Endothelial cell of umbilical vein (primary cell): ENCODE results near the gene PRR36. TPM values are rescaled to one million over a fixed set of nuclear protein-coding genes. Genes with fewer than 3 reads are reported as not detected.
A peak's percentile ranks its signal among the peaks of the same experiment; 100 is the strongest.

Source experiments
- BruUV-seq: library from RNA; stranded (reverse); fragments of 400-500 nt; replicated peaks from 2 replicates; lab custom pipeline; 2021; lab: Mats Ljungman, UMichigan
- CTCF ChIA-PET: fragments of 300-600, 350-600 bp; sonication (Branson Sonifier 250); formaldehyde crosslinking; loops from one replicate; lab custom pipeline; 2021; ENCODE audit warnings: antibody characterized with exemption, inconsistent platforms; lab: Charles Lee
- POLR2A ChIA-PET: fragments of 300-600, 350-600 bp; sonication (Branson Sonifier 250); formaldehyde crosslinking; loops from one replicate; lab custom pipeline; 2021; ENCODE audit warnings: antibody characterized with exemption, inconsistent platforms; lab: Charles Lee
- DNase-seq: peaks from one replicate; pipeline ENCODE4 v3.0.0-alpha.2; 2011; ENCODE audit warnings: low read depth, low spot score
- FAIRE-seq: peaks from 2 replicates; lab custom pipeline; 2011; peaks lifted over from hg19 to GRCh38; lab: Jason Lieb, UNC
- H2AFZ ChIP-seq: 2 replicates; pipeline ENCODE4 v1.6.0; 2012; ENCODE audit warnings: low read depth, low read length, control low read depth, inconsistent platforms
- H3K27ac ChIP-seq: 2 replicates; pipeline ENCODE4 v1.5.1; 2011; ENCODE audit warnings: low read depth, mild to moderate bottlenecking, control low read depth, low read length, moderate library complexity; ENCODE audit not compliant: insufficient read depth
- H3K27me3 ChIP-seq, 2 experiments: 2 replicates each; pipeline versions ENCODE4 v1.6.0 to v1.6.1; 2011; ENCODE audit warnings: low read length in 2 of 2, mixed read lengths in 1 of 2; ENCODE audit not compliant: control insufficient read depth in 2 of 2, insufficient read depth in 2 of 2
- H3K36me3 ChIP-seq, 2 experiments: 2 replicates in 1 of 2; 3 replicates in 1 of 2; pipeline ENCODE4 v1.5.1; 2011; ENCODE audit warnings: low read length in 2 of 2, mild to moderate bottlenecking in 1 of 2, moderate library complexity in 1 of 2; ENCODE audit not compliant: control insufficient read depth in 2 of 2, insufficient read depth in 2 of 2; ENCODE audit errors: extremely low read depth in 1 of 2
- H3K4me1 ChIP-seq: 3 replicates; pipeline ENCODE4 v1.5.1; 2011; ENCODE audit warnings: mild to moderate bottlenecking, low read length; ENCODE audit not compliant: control insufficient read depth, insufficient read depth; ENCODE audit errors: extremely low read depth
- H3K4me2 ChIP-seq: 2 replicates; pipeline ENCODE4 v1.6.1; 2011; ENCODE audit warnings: low read length, control low read depth, mixed read lengths; ENCODE audit not compliant: insufficient read depth
- H3K4me3 ChIP-seq, 3 experiments: fragments of 200-600 bp in 1 of 3; sonication (generic), shearing (Covaris generic) in 1 of 3; replicated peaks in 1 of 3; 2 replicates each; pipeline ENCODE4 v1.5.1; 2011 to 2016; ENCODE audit warnings: control low read depth in 3 of 3, low read length in 3 of 3, mild to moderate bottlenecking in 2 of 3, inconsistent platforms in 1 of 3, low read depth in 1 of 3, moderate library complexity in 1 of 3; ENCODE audit not compliant: insufficient read depth in 1 of 3
- H3K79me2 ChIP-seq: 2 replicates; pipeline ENCODE4 v1.6.0; 2012; ENCODE audit warnings: low read length, inconsistent platforms; ENCODE audit not compliant: control insufficient read depth, insufficient read depth
- H3K9ac ChIP-seq: replicated peaks from 2 replicates; pipeline ENCODE3; 2011; ENCODE audit warnings: low read length, control low read depth; ENCODE audit not compliant: insufficient read depth; ENCODE audit errors: extremely low read depth
- H3K9me1 ChIP-seq: replicated peaks from 3 replicates; pipeline ENCODE4 v1.6.0; 2011; ENCODE audit warnings: mild to moderate bottlenecking, low read length; ENCODE audit not compliant: control insufficient read depth, insufficient read depth; ENCODE audit errors: extremely low read depth
- H3K9me3 ChIP-seq: replicated peaks from 2 replicates; pipeline ENCODE4 v1.5.1; 2012; ENCODE audit warnings: low read length, inconsistent platforms; ENCODE audit not compliant: control insufficient read depth, insufficient read depth
- H4K20me1 ChIP-seq: replicated peaks from 2 replicates; pipeline ENCODE3; 2011; ENCODE audit warnings: mild to moderate bottlenecking, low read length; ENCODE audit not compliant: control insufficient read depth, insufficient read depth; ENCODE audit errors: extremely low read depth
- CTCF ChIP-seq, 2 donors: IDR thresholded peaks; 1 replicate in 1 of 2; 2 replicates in 1 of 2; pipeline ENCODE4 v1.5.1; 2011; ENCODE audit warnings: low read length in 2 of 2, mild to moderate bottlenecking in 2 of 2, moderate library complexity in 2 of 2, control low read depth in 1 of 2, inconsistent platforms in 1 of 2, low read depth in 1 of 2; ENCODE audit not compliant: insufficient read depth in 1 of 2; ENCODE audit errors: extremely low read depth in 1 of 2
- EZH2 ChIP-seq: IDR thresholded peaks from 2 replicates; pipeline ENCODE4 v1.6.1; 2012; ENCODE audit warnings: borderline replicate concordance, low read depth, mild to moderate bottlenecking, moderate library complexity, low read length, inconsistent platforms; ENCODE audit not compliant: severe bottlenecking
- FOS ChIP-seq: IDR thresholded peaks from 2 replicates; pipeline ENCODE4 v1.6.1; 2011; ENCODE audit warnings: mild to moderate bottlenecking, low read length, moderate library complexity, borderline replicate concordance; ENCODE audit not compliant: insufficient read depth
- GATA2 ChIP-seq: IDR thresholded peaks from 2 replicates; pipeline ENCODE4 v1.7.0; 2011; ENCODE audit warnings: low read depth, mild to moderate bottlenecking, moderate library complexity, mixed read lengths, low read length; ENCODE audit not compliant: insufficient read length, insufficient read depth
- JUN ChIP-seq: IDR thresholded peaks from 2 replicates; pipeline ENCODE4 v1.6.1; 2011; ENCODE audit warnings: borderline replicate concordance, low read depth; ENCODE audit not compliant: insufficient read length, insufficient read depth
- MAX ChIP-seq: IDR thresholded peaks from 2 replicates; pipeline ENCODE4 v1.6.1; 2011; ENCODE audit not compliant: insufficient read depth, insufficient read length
- MYC ChIP-seq: IDR thresholded peaks from one replicate; pipeline ENCODE4 v1.6.1; 2011; ENCODE audit warnings: mild to moderate bottlenecking, low read depth, low read length
- POLR2AphosphoS5 ChIP-seq: IDR thresholded peaks from 2 replicates; pipeline ENCODE4 v1.6.1; 2012; ENCODE audit warnings: low read depth, mild to moderate bottlenecking, control low read depth, low read length, moderate library complexity; ENCODE audit not compliant: insufficient read depth
- dilution Hi-C: fragments of 300-500 bp; cut with MboI; formaldehyde crosslinking; loops from one replicate; pipeline ENCODE4 v1.15.0; 2019; ENCODE audit warnings: low sequenced_read_pairs; ENCODE audit not compliant: extremely low pct_ligation_motif_present
- intact Hi-C: fragments of 100-400 bp; cut with micrococcal nuclease; formaldehyde crosslinking; loops from one replicate; pipeline ENCODE4 v1.10.0; 2022
- polyA plus RNA-seq, 4 experiments: library from polyadenylated mRNA; depleted of rRNA in 3 of 4; stranded (reverse) in 3 of 4; unstranded in 1 of 4; fragments of >200 nt; gene quantifications; 2 replicates each; pipeline versions ENCODE4 v1.2.1 to v1.2.3, GENCODE V29; 2011 to 2012; ENCODE audit warnings: missing spikeins in 1 of 4
- total RNA-seq: library from RNA; stranded (reverse); gene quantifications from 2 replicates; pipeline ENCODE4 v1.2.3, GENCODE V29; 2021

The PRR36 gene
- total and polyA plus RNA-seq, 2 donors (not counting 3 experiments of a cell fraction or from before 2014, with no cell fraction given), result not detected

- peak overlapping the region; percentile 6 for H3K4me2 ChIP-seq
- FAIRE-seq (peak; percentile 76), DNase-seq (peak; percentile 71)
- peaks cover 7% of the 10 kb centered on the region for H3K4me1 ChIP-seq
- H3K27ac ChIP-seq, result no peak overlapping the region
- no peak overlapping the region for H3K4me3 ChIP-seq
- intact Hi-C loops (loop anchor here (2.0 to 5.0 kb wide), 2 partner anchors 39 to 49 kb away; partner anchors contain the start of genes EVI5L and SNAPC2), dilution Hi-C loops (no loop called here)
- ChIA-PET POLR2A (no interaction called here), CTCF (interaction anchor here (1.0 kb wide), 1 partner anchor 10 kb away, joined by 5 read pairs; no protein-coding TSS in a partner anchor)
- BruUV-seq, result no TSS peak
- H3K9ac ChIP-seq, result no peak overlapping the region
- TF ChIP-seq GATA2 (no peak), JUN (no peak), CTCF (IDR thresholded peaks at IDR 0.05; ENCODE audit: extremely low read depth in 1 of 2, insufficient read depth in 1 of 2, low read depth in 1 of 2, low read length in 2 of 2) (no peak), MYC (no peak), FOS (no peak), MAX (no peak), EZH2 (no peak), POLR2AphosphoS5 (no peak)
- H4K20me1 ChIP-seq, result no peaks in the 10 kb centered on the region
- no peaks in the 10 kb centered on the region for H3K36me3 ChIP-seq
- H3K9me1 ChIP-seq, result no peaks in the 10 kb centered on the region
- H2AFZ ChIP-seq, result peak overlapping the region; percentile 41
- H3K27me3 ChIP-seq, result peaks cover 14 to 27% of the 10 kb centered on the region in 2 experiments
- H3K79me2 ChIP-seq, result no peaks in the 10 kb centered on the region
- H3K9me3 ChIP-seq, result no peaks in the 10 kb centered on the region
These were observed 2.5 kb downstream of the PRR36 start for GRCh38 chr19:7871437-7872305.
